Natural killer cell treated with Interleukin-12 subunit alpha and Interleukin-12 subunit beta and Interleukin-15 and Interleukin-18, amount 100 ng/mL, for 72 hours (primary cell): Measurements from ENCODE around the gene HAUS3. TPM values are rescaled to one million over a fixed set of nuclear protein-coding genes. Genes with fewer than 3 reads are reported as not detected.

ENCODE experiments used
- ATAC-seq, 2 donors: fragments of 150-1000 bp; cut with Tn5 transposase in 1 of 2; sonication (Bioruptor Pico), chemical (Tn5 transposase) in 1 of 2; 2 replicates each; pipeline ENCODE4 v1.10.0; 2021
- DNase-seq: peaks from one replicate; pipeline ENCODE4 v3.0.0; 2022; ENCODE audit warnings: low spot score
- H3K27ac Mint-ChIP-seq, 2 donors: 1 replicate in 1 of 2; 2 replicates in 1 of 2; pipeline ENCODE4 v1.8.0; 2022; ENCODE audit warnings: mixed read lengths in 2 of 2, mild to moderate bottlenecking in 1 of 2, moderate library complexity in 1 of 2
- H3K27me3 Mint-ChIP-seq, 2 donors: 1 replicate in 1 of 2; 2 replicates in 1 of 2; pipeline ENCODE4 v1.8.0; 2022; ENCODE audit warnings: mixed read lengths in 2 of 2
- H3K36me3 Mint-ChIP-seq: one replicate; pipeline ENCODE4 v1.8.0; 2022; ENCODE audit warnings: mixed read lengths
- H3K4me1 Mint-ChIP-seq, 2 donors: 1 replicate in 1 of 2; 2 replicates in 1 of 2; pipeline ENCODE4 v1.8.0; 2022; ENCODE audit warnings: low read depth in 2 of 2, mixed read lengths in 2 of 2, mild to moderate bottlenecking in 1 of 2
- H3K4me3 Mint-ChIP-seq: one replicate; pipeline ENCODE4 v1.8.0; 2022; ENCODE audit warnings: mixed read lengths
- H3K9me3 Mint-ChIP-seq: 2 replicates; pipeline ENCODE4 v1.8.0; 2022; ENCODE audit warnings: mixed read lengths
- total RNA-seq, 2 donors: library from RNA; stranded (reverse); gene quantifications; one replicate each; pipeline ENCODE4 v1.2.3, GENCODE V29; 2022

HAUS3 gene
- total RNA-seq: 10 to 100 TPM; 17.6 to 30.0 TPM

- H3K27ac Mint-ChIP-seq: peak within 1 kb of the TSS; percentile 75 to 81
- DNase-seq: peak; percentile 99
- H3K9me3 Mint-ChIP-seq: no peaks in the 10 kb centered on the region
- peaks cover 43 to 59% of the 10 kb centered on the region in 2 donors for H3K4me1 Mint-ChIP-seq
- H3K4me3 Mint-ChIP-seq: peak within 1 kb of the TSS; percentile 88
- H3K36me3 Mint-ChIP-seq: peaks cover 21% of the 10 kb centered on the region
- no peaks in the 10 kb centered on the region for H3K27me3 Mint-ChIP-seq
- ATAC-seq: peak; percentile 99
Measured at GRCh38 chr4:2241410-2242353, at the start of gene HAUS3, which contains the start of gene POLN. Gene HAUS3, minus strand, starts transcription at chr4:2242121. Its CDS starts 1,175 bp downstream, at chr4:2240946. Gene POLN, minus strand, starts transcription at chr4:2242121. Its CDS starts 12,890 bp downstream, at chr4:2229231.

GRCh38 chr4:2290974-2291704 lies 49.2 kb upstream of the HAUS3 start:
- ATAC-seq: peak; percentile 84 to 86
- Mint-ChIP-seq H3K9me3 (no peaks in the 10 kb centered on the region), H3K36me3 (no peaks in the 10 kb centered on the region), H3K4me1 (peaks cover 15 to 23% of the 10 kb centered on the region in 2 donors), H3K27ac (peak overlapping the region; percentile 29 to 48), H3K27me3 (no peaks in the 10 kb centered on the region), H3K4me3 (peak overlapping the region; percentile 59)
- DNase-seq: no peak

GRCh38 chr4:2290488-2290887 lies 48.6 kb upstream of the HAUS3 start:
- H3K9me3 Mint-ChIP-seq: no peaks in the 10 kb centered on the region
- ATAC-seq (peak in 1 of 2 donors; percentile 44), DNase-seq (no peak)
- no peaks in the 10 kb centered on the region for H3K27me3 Mint-ChIP-seq
- peak overlapping the region; percentile 29 to 48 for H3K27ac Mint-ChIP-seq
- H3K4me3 Mint-ChIP-seq: peak overlapping the region; percentile 59
- H3K36me3 Mint-ChIP-seq: no peaks in the 10 kb centered on the region
- H3K4me1 Mint-ChIP-seq: peaks cover 12 to 22% of the 10 kb centered on the region in 2 donors

GRCh38 chr4:2289955-2290333 lies 48.0 kb upstream of the HAUS3 start:
- no peaks in the 10 kb centered on the region for H3K9me3 Mint-ChIP-seq
- ATAC-seq: no peak
- peak overlapping the region; percentile 42 for H3K4me3 Mint-ChIP-seq
- peaks cover 10 to 22% of the 10 kb centered on the region in 2 donors for H3K4me1 Mint-ChIP-seq
- H3K36me3 Mint-ChIP-seq: no peaks in the 10 kb centered on the region
- peak; percentile 58 for DNase-seq
- no peaks in the 10 kb centered on the region for H3K27me3 Mint-ChIP-seq
- peak overlapping the region in 1 of 2 donors; percentile 54 for H3K27ac Mint-ChIP-seq

GRCh38 chr4:2289311-2289954 lies 47.5 kb upstream of the HAUS3 start:
- Mint-ChIP-seq H3K36me3 (no peaks in the 10 kb centered on the region), H3K4me3 (no peak overlapping the region), H3K27me3 (no peaks in the 10 kb centered on the region), H3K9me3 (no peaks in the 10 kb centered on the region), H3K27ac (peak overlapping the region in 1 of 2 donors; percentile 54), H3K4me1 (peaks cover 10 to 23% of the 10 kb centered on the region in 2 donors)
- ATAC-seq: no peak
- DNase-seq: peak; percentile 59

- no peak for DNase-seq
- Mint-ChIP-seq H3K27me3 (no peaks in the 10 kb centered on the region), H3K27ac (no peak overlapping the region), H3K36me3 (no peaks in the 10 kb centered on the region), H3K9me3 (no peaks in the 10 kb centered on the region), H3K4me3 (no peak overlapping the region), H3K4me1 (peaks cover 15 to 26% of the 10 kb centered on the region in 2 donors)
- ATAC-seq: no peak
Measured at GRCh38 chr4:2288051-2288541, 46.2 kb upstream of the HAUS3 start.

GRCh38 chr4:2287594-2287915 lies 45.6 kb upstream of the HAUS3 start:
- no peak overlapping the region for H3K27ac Mint-ChIP-seq
- H3K36me3 Mint-ChIP-seq: no peaks in the 10 kb centered on the region

GRCh38 chr4:2286904-2287593 lies 45.1 kb upstream of the HAUS3 start:
- no peak overlapping the region for H3K27ac Mint-ChIP-seq

More at GRCh38 chr4:2287594-2287915, 45.6 kb upstream of the HAUS3 start:
- Mint-ChIP-seq H3K4me1 (peaks cover 20 to 30% of the 10 kb centered on the region in 2 donors), H3K27me3 (no peaks in the 10 kb centered on the region), H3K4me3 (no peak overlapping the region), H3K9me3 (no peaks in the 10 kb centered on the region)
- DNase-seq (no peak), ATAC-seq (no peak)

GRCh38 chr4:2285613-2286381 lies 43.9 kb upstream of the HAUS3 start:
- H3K27ac Mint-ChIP-seq: no peak overlapping the region
- H3K4me3 Mint-ChIP-seq: no peak overlapping the region
- peaks cover 34 to 39% of the 10 kb centered on the region in 2 donors for H3K4me1 Mint-ChIP-seq
- DNase-seq: peak; percentile 53
- H3K36me3 Mint-ChIP-seq: no peaks in the 10 kb centered on the region
- no peaks in the 10 kb centered on the region for H3K9me3 Mint-ChIP-seq
- H3K27me3 Mint-ChIP-seq: no peaks in the 10 kb centered on the region
- no peak for ATAC-seq

More at GRCh38 chr4:2286904-2287593, 45.1 kb upstream of the HAUS3 start:
- H3K4me1 Mint-ChIP-seq: peaks cover 25 to 33% of the 10 kb centered on the region in 2 donors
- H3K9me3 Mint-ChIP-seq: no peaks in the 10 kb centered on the region
- ATAC-seq (no peak), DNase-seq (peak; percentile 51)
- H3K27me3 Mint-ChIP-seq: no peaks in the 10 kb centered on the region
- H3K4me3 Mint-ChIP-seq: no peak overlapping the region
- no peaks in the 10 kb centered on the region for H3K36me3 Mint-ChIP-seq

- no peak for ATAC-seq
- Mint-ChIP-seq H3K9me3 (no peaks in the 10 kb centered on the region), H3K27ac (no peak overlapping the region), H3K4me1 (peaks cover 34 to 38% of the 10 kb centered on the region in 2 donors), H3K4me3 (no peak overlapping the region), H3K27me3 (no peaks in the 10 kb centered on the region), H3K36me3 (no peaks in the 10 kb centered on the region)
- DNase-seq: peak; percentile 56
Measured at GRCh38 chr4:2284934-2285612, 43.2 kb upstream of the HAUS3 start.

GRCh38 chr4:2284161-2284933 lies 42.4 kb upstream of the HAUS3 start:
- H3K36me3 Mint-ChIP-seq: no peaks in the 10 kb centered on the region
- H3K27ac Mint-ChIP-seq: no peak overlapping the region
- H3K4me1 Mint-ChIP-seq: peaks cover 30 to 38% of the 10 kb centered on the region in 2 donors
- no peaks in the 10 kb centered on the region for H3K9me3 Mint-ChIP-seq
- H3K4me3 Mint-ChIP-seq: no peak overlapping the region
- no peaks in the 10 kb centered on the region for H3K27me3 Mint-ChIP-seq
- DNase-seq: peak; percentile 58
- ATAC-seq: no peak
